Retinal pigment epithelial cell (primary cell): ENCODE measurements around the gene MID1.

ENCODE experiments used
- DNase-seq: peaks from one replicate; pipeline ENCODE4 v3.0.0-alpha.2; 2010; ENCODE audit warnings: low read depth
- H3K4me3 ChIP-seq: 2 replicates; pipeline ENCODE4 v1.5.1; 2011; ENCODE audit warnings: mild to moderate bottlenecking, low read length, control low read depth, moderate library complexity
- CTCF ChIP-seq: conservative IDR thresholded peaks from 2 replicates; pipeline ENCODE4 v1.5.1; 2011; ENCODE audit warnings: low read depth, low read length, control low read depth, inconsistent platforms

The MID1 gene

DNA sequence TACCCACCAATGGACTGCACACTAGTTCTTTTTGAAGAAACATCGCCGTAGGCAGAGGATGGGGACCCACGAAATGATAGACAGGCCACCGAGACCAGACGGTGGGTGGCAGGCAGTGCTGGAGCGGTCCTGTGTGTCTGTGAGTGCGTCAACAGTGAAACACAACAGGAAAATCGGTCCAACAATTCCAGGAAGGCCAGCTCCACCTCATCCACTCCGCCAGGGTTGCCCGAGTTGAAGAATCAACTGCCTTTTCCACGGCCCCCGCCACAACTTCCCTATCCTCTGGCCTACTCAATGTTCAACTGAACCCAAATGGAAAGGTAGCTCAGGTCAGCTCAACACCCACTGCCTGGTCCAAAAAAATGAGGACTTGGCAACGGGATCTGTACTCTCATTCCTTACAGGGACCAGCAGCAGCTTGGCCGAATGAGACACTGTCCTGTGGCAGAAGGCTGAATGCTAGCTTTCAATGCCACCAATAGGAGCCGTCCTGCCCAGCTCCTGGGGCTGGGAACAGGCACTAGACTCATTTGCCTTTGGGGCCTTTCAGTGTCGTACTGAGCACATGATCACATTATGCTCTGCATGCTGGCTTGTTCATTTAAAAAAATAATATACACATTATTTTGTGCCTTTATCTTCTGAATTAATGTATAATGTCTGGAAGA, 43.5 kb downstream of the MID1 start:
- no peak for DNase-seq
- H3K4me3 ChIP-seq, result no peak overlapping the region
- TF ChIP-seq CTCF, result no peak

- no peak for DNase-seq
- no peak overlapping the region for H3K4me3 ChIP-seq
- TF ChIP-seq CTCF, result no peak
Observed at GRCh38 chrX:10576186-10576585, 44.2 kb downstream of the MID1 start.

DNA sequence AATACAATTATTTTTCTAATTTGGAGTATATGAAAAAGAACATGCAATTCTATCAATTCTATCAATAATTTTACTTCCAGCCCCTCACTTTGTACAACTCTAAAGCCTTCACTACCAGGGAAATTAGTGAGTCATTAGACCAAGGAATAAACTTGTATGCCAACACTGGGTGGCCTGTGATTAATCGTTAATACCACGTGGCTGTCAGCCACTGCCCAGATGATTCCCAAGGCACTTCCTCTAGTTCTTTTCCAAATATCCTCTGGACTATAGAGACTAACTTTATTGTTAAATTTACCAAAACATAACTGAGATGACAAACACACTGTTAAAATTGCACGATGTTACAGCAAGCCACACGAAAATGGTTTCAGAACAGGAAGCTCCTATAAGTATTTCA, 45.7 kb downstream of the MID1 start:
- H3K4me3 ChIP-seq, result no peak overlapping the region
- DNase-seq, result no peak
- no peak for TF ChIP-seq CTCF

- no peak overlapping the region for H3K4me3 ChIP-seq
- no peak for DNase-seq
- TF ChIP-seq CTCF, result no peak
Observed at GRCh38 chrX:10571260-10571659, 49.1 kb downstream of the MID1 start.

DNA sequence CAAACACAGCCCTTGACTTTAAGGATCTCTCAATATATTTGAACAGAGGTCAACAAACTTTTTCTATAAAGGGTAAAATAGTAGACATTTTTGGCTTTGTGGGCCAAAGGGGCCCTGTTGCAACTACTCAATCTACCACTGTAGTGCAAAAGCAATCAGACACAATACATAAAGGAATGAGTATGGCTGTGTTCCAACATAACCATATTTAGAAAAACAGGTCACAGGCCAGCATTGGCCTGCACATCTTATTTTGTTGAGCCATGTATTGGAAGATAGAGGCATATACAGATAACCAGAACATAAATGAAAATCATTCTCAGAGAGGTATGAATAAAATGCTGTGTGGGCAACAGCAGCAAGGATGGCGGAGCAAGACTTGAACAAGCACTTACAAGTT, 49.8 kb downstream of the MID1 start:
- no peak for DNase-seq
- no peak overlapping the region for H3K4me3 ChIP-seq
- TF ChIP-seq CTCF, result no peak

DNA sequence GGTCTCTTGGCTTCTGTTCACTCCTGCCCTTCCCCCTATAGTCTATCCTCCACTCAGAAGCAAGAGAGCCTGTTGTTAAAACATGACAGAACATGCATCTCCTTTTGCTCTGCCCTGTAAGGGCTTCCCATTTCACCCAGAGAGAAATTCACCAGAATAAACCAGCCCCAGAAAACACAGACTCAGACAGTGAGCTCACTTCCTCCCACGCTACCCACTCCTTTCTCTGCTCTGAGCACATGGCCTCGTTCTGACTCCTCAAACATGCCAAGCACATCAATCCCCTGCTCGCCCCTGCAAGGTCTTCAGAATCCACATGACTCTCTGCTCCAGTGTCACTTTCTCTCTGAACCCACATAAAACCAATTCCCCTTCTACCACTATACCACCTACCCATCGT, 50.4 kb downstream of the MID1 start:
- no peak for TF ChIP-seq CTCF
- no peak overlapping the region for H3K4me3 ChIP-seq
- no peak for DNase-seq

DNA sequence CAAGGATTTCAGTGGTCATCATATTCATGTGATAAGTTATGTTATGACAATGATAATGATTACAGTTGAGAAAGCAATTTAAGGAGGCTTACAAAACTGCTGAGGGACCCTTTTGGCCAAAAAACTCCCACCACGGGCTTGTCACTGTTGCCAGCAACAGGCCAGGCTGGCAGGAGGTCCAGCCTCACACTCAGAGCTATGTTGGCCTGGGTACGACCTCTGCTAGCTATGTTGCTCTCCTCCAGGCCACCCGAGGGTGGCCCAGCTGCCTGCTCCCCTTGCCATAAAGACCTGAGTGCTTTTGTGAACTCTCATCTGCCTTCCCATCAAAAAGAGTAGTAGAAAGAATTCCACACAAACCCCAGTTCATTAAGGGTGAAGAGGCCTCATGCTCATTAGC, 52.0 kb downstream of the MID1 start:
- no peak overlapping the region for H3K4me3 ChIP-seq
- no peak for DNase-seq
- TF ChIP-seq CTCF, result no peak
